SU-DHL-6 (cell line): Measurements from ENCODE around the gene ZNF333.

Experiments used
- CTCF ChIP-seq: fragments of 200-600 bp; sonication (generic); IDR thresholded peaks from one replicate; pipeline ENCODE4 v1.5.1; 2017; ENCODE audit warnings: antibody characterized with exemption, mild to moderate bottlenecking, low read length, moderate library complexity; ENCODE audit not compliant: insufficient read depth, poor library complexity, severe bottlenecking
- EZH2phosphoT487 ChIP-seq: fragments of 200-600 bp; sonication (generic), shearing (Covaris generic); conservative IDR thresholded peaks from 2 replicates; pipeline ENCODE4 v1.6.1; 2018; ENCODE audit warnings: mild to moderate bottlenecking, antibody characterized with exemption, low read length, moderate library complexity, mixed read lengths

DNA sequence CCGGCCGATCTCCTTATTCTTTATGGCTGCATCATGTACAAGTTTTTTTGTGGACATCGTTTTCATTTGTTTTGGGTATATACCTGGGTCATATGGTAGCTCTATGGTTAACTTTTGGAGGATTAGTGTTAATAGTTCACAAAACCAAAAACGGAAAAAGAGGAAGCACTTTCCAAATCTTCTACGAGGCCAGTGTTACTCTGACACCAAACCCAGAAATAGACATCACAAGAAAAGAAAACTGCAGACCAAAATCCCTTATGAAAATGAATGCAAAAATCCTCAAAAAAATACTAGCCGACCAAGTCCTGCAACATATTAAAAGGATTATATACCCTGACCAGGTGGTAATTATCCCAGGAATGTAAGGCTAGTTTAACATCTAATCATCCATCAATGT, 58.8 kb downstream of the ZNF333 start:
- TF ChIP-seq CTCF (no peak), EZH2phosphoT487 (no peak)
